Hematopoietic multipotent progenitor cell (in vitro differentiated cells): ENCODE data around the gene BAZ1B. TPM values are rescaled to one million over a fixed set of nuclear protein-coding genes. Genes with fewer than 3 reads are reported as not detected.
A peak's percentile ranks its signal among the peaks of the same experiment; 100 is the strongest.
"Not testable (repeated sequence)": the region's sequence is repeated elsewhere in the genome, so short reads cannot be mapped to it uniquely, and the experiment has no call there.

Source experiments
- DNase-seq, 3 donors: peaks; one replicate each; pipeline ENCODE4 v3.0.0-alpha.2; 2011 to 2015; ENCODE audit warnings: low read depth in 2 of 3, low spot score in 2 of 3
- total RNA-seq: library from RNA; depleted of rRNA; stranded (reverse); fragments of >200 nt; gene quantifications from one replicate; pipeline ENCODE4 v1.2.3, GENCODE V29; 2012

The BAZ1B gene
- total RNA-seq, 1 donor, result 22.9 TPM

GRCh38 chr7:73447121-73447733, 74.9 kb downstream of the BAZ1B start:
- no peak for DNase-seq

- DNase-seq, result no peak
Measured at GRCh38 chr7:73446682-73447081, 75.4 kb downstream of the BAZ1B start.

GRCh38 chr7:73443548-73444255, 78.4 kb downstream of the BAZ1B start:
- DNase-seq, result no peak

- no peak for DNase-seq
Measured at GRCh38 chr7:73442903-73443500, 79.1 kb downstream of the BAZ1B start.

- DNase-seq, result no peak
Measured at GRCh38 chr7:73442222-73442902, 79.7 kb downstream of the BAZ1B start.

- no peak for DNase-seq
Measured at GRCh38 chr7:73439410-73439704, 82.7 kb downstream of the BAZ1B start.

GRCh38 chr7:73438547-73439409, 83.3 kb downstream of the BAZ1B start:
- DNase-seq, result no peak

- DNase-seq, result no peak
Measured at GRCh38 chr7:73437621-73438416, 84.3 kb downstream of the BAZ1B start.

GRCh38 chr7:73437091-73437490, 85.0 kb downstream of the BAZ1B start:
- no peak for DNase-seq

- DNase-seq, result no peak
Measured at GRCh38 chr7:73436031-73436929, 85.8 kb downstream of the BAZ1B start.

- no peak for DNase-seq
Measured at GRCh38 chr7:73435471-73436009, 86.6 kb downstream of the BAZ1B start.

GRCh38 chr7:73434701-73435069, 87.4 kb downstream of the BAZ1B start:
- no peak for DNase-seq

- peak in 2 of 3 donors; percentile 29 to 39 for DNase-seq
Measured at GRCh38 chr7:73433924-73434700, 88.0 kb downstream of the BAZ1B start.

- no peak for DNase-seq
Measured at GRCh38 chr7:73432676-73433075, 89.4 kb downstream of the BAZ1B start.

GRCh38 chr7:73431041-73431835, 90.9 kb downstream of the BAZ1B start:
- no peak for DNase-seq

GRCh38 chr7:73430540-73430939, 91.6 kb downstream of the BAZ1B start:
- not testable (repeated sequence) for DNase-seq
